Loucy (cell line): ENCODE data around the gene KANSL2.

Source experiments
- CTCF ChIP-seq: fragments of 200-600 bp; sonication (generic); conservative IDR thresholded peaks from 2 replicates; pipeline ENCODE4 v1.5.1; 2014; ENCODE audit warnings: mild to moderate bottlenecking, antibody characterized with exemption, low read length
- EZH2phosphoT487 ChIP-seq: fragments of 200-600 bp; IDR thresholded peaks from 2 replicates; pipeline ENCODE4 v1.6.1; 2018; ENCODE audit warnings: antibody characterized with exemption, mild to moderate bottlenecking, moderate library complexity, borderline replicate concordance

- TF ChIP-seq CTCF (no peak), EZH2phosphoT487 (no peak)
Observed at GRCh38 chr12:48694038-48694437, 12.0 kb upstream of the KANSL2 start.
